ENCODE data around the gene CRB1. TPM values are rescaled to one million over a fixed set of nuclear protein-coding genes. Genes with fewer than 3 reads are reported as not detected.

CRB1 gene
- total and polyA plus RNA-seq, 2 experiments from 2014 or later = 0.27 to 0.56 TPM

- Histone ChIP-seq H3K4me2 (no peak overlapping the region), H3K9me2 (ENCODE audit: insufficient read depth) (no peaks in the 10 kb centered on the region), H3K4me3 (no peak overlapping the region), H3K4me1 (ENCODE audit: insufficient read depth) (no peaks in the 10 kb centered on the region), H3K79me2 (replicated peaks; ENCODE audit: insufficient read depth) (no peaks in the 10 kb centered on the region), H3K27ac (ENCODE audit: low read depth) (no peak overlapping the region), H3K36me3 (ENCODE audit: insufficient read depth) (no peaks in the 10 kb centered on the region), H3K27me3 (ENCODE audit: insufficient read depth) (no peaks in the 10 kb centered on the region), H3F3A (replicated peaks; ENCODE audit: low read depth) (no peaks in the 10 kb centered on the region), H4K20me1 (replicated peaks; ENCODE audit: insufficient read depth) (no peaks in the 10 kb centered on the region), H2AFZ (no peak overlapping the region)
- no peaks in the 10 kb centered on the region for H3K27me3 Mint-ChIP-seq (ENCODE audit: insufficient read depth, low read depth, poor library complexity)
- ATAC-seq (no peak), DNase-seq (ENCODE audit: low spot score) (no peak)
- H3K27ac Mint-ChIP-seq = no peak overlapping the region
- peaks cover 6% of the 10 kb centered on the region; the same call in 2 of the 3 replicates for H3K4me1 Mint-ChIP-seq
- TF ChIP-seq EZH2phosphoT487 (IDR thresholded peaks at IDR 0.05; ENCODE audit: unreplicated experiment) = no peak
- no peak for TF ChIP-seq STAT1 (IDR thresholded peaks at IDR 0.05; ENCODE audit: unreplicated experiment)
- no peak for TF ChIP-seq ZNF114 (CRISPR knock-in tag; IDR thresholded peaks at IDR 0.05)
- TF ChIP-seq JUNB (IDR thresholded peaks at IDR 0.05; ENCODE audit: unreplicated experiment) = no peak
- no peak for TF ChIP-seq REST (IDR thresholded peaks at IDR 0.05; ENCODE audit: unreplicated experiment)
- no peak for TF ChIP-seq ZNF462 (CRISPR knock-in tag; IDR thresholded peaks at IDR 0.05)
- no peak for TF ChIP-seq NANOG (IDR thresholded peaks at IDR 0.05; ENCODE audit: borderline replicate concordance)
- no peak for TF ChIP-seq CTCF (conservative IDR thresholded peaks at IDR 0.05; ENCODE audit: low read depth in 2 of 2)
- no peak for TF ChIP-seq ETS1 (IDR thresholded peaks at IDR 0.05)
- no peaks in the 10 kb centered on the region for H3K9me3 Mint-ChIP-seq
- H3K36me3 Mint-ChIP-seq (ENCODE audit: low read depth) = no peaks in the 10 kb centered on the region
- no peak overlapping the region for H3K4me3 Mint-ChIP-seq
Measured at GRCh38 chr1:197264936-197265567, 3.0 kb upstream of the CRB1 start.
